A549 (cell line): ENCODE measurements around the gene TEAD2.

Source experiments
- BHLHE40 ChIP-seq: IDR thresholded peaks from 2 replicates; pipeline ENCODE4 v1.6.1; 2012; ENCODE audit warnings: low read depth, low read length, inconsistent platforms
- CBX8 ChIP-seq: fragments of 200-600 bp; sonication (generic); IDR thresholded peaks from 2 replicates; pipeline ENCODE4 v1.6.1; 2016
- CTCF ChIP-seq: fragments of >200 bp; sonication (Bioruptor Twin); formaldehyde crosslinking; IDR thresholded peaks from 3 replicates; pipeline ENCODE4 v1.5.1; 2016
- POLR2A ChIP-seq: IDR thresholded peaks from 2 replicates; pipeline ENCODE4 v1.6.1; 2012; ENCODE audit warnings: mild to moderate bottlenecking, low read length
- RAD21 ChIP-seq, 2 experiments: fragments of >200 bp in 1 of 2; sonication (Bioruptor Twin) in 1 of 2; formaldehyde crosslinking in 1 of 2; IDR thresholded peaks in 1 of 2; conservative IDR thresholded peaks in 1 of 2; 2 replicates in 1 of 2; 3 replicates in 1 of 2; pipeline ENCODE4 v1.6.1; 2012 to 2018; ENCODE audit warnings: inconsistent platforms in 1 of 2
- RNF2 ChIP-seq: fragments of 200-600 bp; sonication (generic); IDR thresholded peaks from 2 replicates; pipeline ENCODE4 v1.6.1; 2016; ENCODE audit warnings: low read depth, mild to moderate bottlenecking, antibody characterized with exemption, moderate library complexity, borderline replicate concordance
- USF2 ChIP-seq: fragments of 450-650 bp; IDR thresholded peaks from 2 replicates; pipeline ENCODE4 v1.6.1; 2014; ENCODE audit warnings: antibody characterized with exemption

GRCh38 chr19:49347835-49348234 lies 14.4 kb downstream of the TEAD2 start:
- TF ChIP-seq RNF2 (no peak), CTCF (no peak; the same call in 2 of the 3 replicates), RAD21 (conservative IDR thresholded peaks at IDR 0.05 in 1 of 2, IDR thresholded peaks at IDR 0.05 in 1 of 2) (no peak), POLR2A (no peak), BHLHE40 (no peak), CBX8 (no peak), USF2 (peak; percentile 74)
